ENCODE measurements around the gene STYX.

The STYX gene

GRCh38 chr14:52790011-52790755 is 60.2 kb downstream of the STYX start:
- DNase-seq (ENCODE audit: low spot score): no peak

DNA sequence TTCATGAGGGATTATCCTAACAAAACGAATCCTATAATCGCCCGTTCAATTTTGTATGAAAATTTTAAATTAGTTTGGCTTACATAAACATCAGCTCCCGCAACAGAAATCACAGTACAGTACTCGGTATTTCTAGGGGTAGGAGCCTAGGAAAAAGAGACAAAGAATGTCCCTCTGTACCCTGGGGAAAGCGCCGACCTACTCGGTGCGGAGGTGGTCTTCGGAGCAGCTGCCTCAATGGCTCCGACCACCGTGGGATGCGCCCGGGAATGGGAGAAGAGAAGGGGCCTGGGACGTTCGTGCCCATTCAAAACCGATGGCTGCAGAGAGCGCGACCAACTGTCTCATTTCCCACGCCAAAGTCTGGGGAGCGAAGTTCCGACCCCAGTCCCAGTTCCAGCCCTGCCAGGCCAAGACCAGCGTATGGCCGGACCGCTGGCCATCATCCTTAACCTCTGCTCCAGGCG is 60.8 kb downstream of the STYX start:
- no peak for DNase-seq (ENCODE audit: low spot score)

- DNase-seq (ENCODE audit: low spot score): peak; percentile 92
These were observed 61.5 kb downstream of the STYX start, which contains the start of gene GNPNAT1 for GRCh38 chr14:52791223-52792096. GNPNAT1 (minus strand) TSS chr14:52791607; CDS start chr14:52784650, 6,957 bp downstream.

- DNase-seq (ENCODE audit: low spot score): no peak
These were observed 62.1 kb downstream of the STYX start for GRCh38 chr14:52792097-52792415.

DNA sequence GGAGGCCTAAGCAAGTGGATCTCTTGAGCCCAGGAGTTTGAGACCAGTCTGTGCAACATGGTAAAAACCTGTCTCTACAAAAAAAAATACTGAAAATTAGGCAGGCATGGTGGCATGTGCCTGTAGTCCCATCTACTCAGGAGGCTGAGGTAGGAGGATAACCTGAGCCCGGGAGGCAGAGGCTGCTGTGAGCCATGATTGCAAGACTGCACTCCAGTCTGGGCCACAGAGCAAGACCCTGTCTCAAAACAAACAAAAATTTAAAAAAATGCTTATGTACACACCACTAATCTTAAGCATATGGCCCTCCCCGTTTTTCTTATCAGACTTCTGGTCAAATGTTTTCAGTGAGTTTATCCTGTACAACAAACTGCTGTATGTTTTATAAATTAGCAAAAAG is 63.1 kb downstream of the STYX start:
- DNase-seq (ENCODE audit: low spot score): no peak

GRCh38 chr14:52797653-52798052 is 67.7 kb downstream of the STYX start:
- no peak for DNase-seq (ENCODE audit: low spot score)

GRCh38 chr14:52798826-52799225 is 68.9 kb downstream of the STYX start:
- DNase-seq (ENCODE audit: low spot score): no peak

DNA sequence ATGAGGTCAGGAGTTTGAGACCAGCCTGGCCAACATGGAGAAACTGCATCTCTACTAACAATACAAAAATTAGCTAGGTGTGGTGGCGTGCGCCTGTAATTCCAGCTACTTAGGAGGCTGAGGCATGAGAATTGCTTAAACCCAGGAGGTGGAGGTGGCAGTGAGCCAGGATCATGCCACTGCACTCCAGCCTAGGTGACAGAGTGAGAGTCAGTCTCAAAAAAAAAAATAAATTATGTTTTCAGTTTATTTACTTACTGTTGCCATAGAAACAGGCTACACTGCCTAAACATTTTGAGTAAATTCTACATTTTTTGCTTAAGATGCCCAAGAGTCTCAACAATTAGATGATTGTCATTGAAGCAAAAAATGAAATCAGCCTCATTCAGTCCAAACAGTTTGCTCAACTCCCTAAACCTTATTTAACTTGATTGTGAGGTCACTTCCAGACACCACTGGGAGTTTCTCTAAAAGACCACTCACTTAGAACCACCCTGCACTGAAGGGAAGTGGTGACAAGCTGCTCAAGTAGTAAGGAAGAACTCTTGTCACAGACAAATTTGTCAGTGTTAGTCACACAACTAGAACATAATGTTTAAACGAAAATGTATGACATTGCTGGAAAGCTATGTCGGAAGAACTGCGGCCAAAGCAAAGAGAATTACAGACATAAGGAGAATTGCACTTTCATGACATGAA is 71.2 kb downstream of the STYX start:
- peak; percentile 93 for DNase-seq (ENCODE audit: low spot score)

- DNase-seq (ENCODE audit: low spot score): no peak
These were observed 72.6 kb downstream of the STYX start for GRCh38 chr14:52802597-52802996.

GRCh38 chr14:52806115-52806514 is 76.1 kb downstream of the STYX start:
- no peak for DNase-seq (ENCODE audit: low spot score)

DNA sequence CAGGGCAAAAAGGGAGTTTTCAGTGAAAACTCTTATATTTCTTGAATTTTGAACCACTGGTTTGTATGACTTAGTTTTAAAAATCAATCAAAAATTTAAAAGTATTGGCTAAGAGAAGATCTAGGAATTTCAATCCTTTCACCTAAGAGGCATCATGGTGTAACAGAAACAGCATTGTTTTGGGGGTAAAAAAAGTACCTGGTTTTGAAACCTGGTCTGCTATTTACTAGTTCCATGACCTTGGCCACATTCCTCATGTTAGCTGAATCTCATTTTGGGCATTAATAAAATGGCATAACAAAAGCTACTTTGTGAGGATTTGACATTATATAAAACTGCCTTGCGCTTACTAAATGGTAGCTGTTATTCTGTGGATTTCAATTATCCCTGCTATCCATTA is 78.1 kb downstream of the STYX start:
- DNase-seq (ENCODE audit: low spot score): no peak

GRCh38 chr14:52821805-52822250 is 91.9 kb downstream of the STYX start:
- DNase-seq (ENCODE audit: low spot score): no peak

- DNase-seq (ENCODE audit: low spot score): no peak
These were observed 94.5 kb downstream of the STYX start for GRCh38 chr14:52824462-52824861.

All from kidney capillary endothelial cell (primary cell).